GM21576 (cell line): ENCODE measurements around the gene MED31.
"Not testable (repeated sequence)": the region's sequence is repeated elsewhere in the genome, so short reads cannot be mapped to it uniquely, and the experiment has no call there.

Source experiments
- ATAC-seq: cut with Tn5 transposase; IDR thresholded peaks from one replicate; pipeline ENCODE4 v1.9.1; 2021; ENCODE audit warnings: mild to moderate bottlenecking, moderate library complexity; ENCODE audit not compliant: unreplicated experiment

MED31 gene

DNA sequence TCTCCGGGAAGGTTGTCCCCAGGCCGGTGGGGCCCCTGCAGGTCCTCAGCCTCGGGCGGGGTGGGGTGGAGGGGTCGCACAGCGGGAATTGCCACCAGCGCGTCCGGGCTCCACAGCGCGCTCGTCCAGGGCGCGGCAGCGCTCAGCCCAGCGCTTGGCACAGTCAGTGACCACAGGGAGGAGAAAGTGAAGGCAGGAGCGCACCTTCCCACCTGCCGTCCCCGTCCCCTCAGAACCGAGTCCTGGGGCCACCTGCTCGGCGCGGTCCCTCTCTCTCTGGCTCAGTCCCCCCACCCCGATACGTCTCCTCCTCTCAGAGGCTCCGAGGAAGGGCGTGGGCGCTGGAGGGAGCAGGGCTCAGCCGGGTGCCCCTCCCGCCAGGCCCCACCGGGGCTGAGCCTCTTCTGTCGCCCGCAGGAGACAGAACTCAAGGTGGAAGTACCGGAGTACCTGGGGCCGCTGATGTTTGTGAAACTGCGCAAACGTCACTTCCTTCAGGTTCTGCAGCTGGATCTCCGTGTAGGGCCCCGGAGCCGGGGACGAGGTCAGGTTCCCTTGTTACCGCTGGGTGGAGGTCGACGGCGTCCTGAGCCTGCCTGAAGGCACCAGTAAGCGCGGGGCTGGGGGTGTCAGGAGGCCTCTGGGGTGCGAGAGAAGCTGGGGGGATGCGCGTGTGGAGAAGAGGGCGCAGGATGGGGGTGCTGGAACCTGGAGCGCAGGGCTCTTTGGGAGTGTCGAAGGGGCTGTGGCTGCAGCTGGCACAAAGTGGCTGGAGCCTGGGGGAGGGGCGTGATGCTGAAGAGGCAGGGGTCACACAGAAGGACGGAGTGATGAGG lies 5.6 kb upstream of the MED31 start:
- ATAC-seq = not testable (repeated sequence)

DNA sequence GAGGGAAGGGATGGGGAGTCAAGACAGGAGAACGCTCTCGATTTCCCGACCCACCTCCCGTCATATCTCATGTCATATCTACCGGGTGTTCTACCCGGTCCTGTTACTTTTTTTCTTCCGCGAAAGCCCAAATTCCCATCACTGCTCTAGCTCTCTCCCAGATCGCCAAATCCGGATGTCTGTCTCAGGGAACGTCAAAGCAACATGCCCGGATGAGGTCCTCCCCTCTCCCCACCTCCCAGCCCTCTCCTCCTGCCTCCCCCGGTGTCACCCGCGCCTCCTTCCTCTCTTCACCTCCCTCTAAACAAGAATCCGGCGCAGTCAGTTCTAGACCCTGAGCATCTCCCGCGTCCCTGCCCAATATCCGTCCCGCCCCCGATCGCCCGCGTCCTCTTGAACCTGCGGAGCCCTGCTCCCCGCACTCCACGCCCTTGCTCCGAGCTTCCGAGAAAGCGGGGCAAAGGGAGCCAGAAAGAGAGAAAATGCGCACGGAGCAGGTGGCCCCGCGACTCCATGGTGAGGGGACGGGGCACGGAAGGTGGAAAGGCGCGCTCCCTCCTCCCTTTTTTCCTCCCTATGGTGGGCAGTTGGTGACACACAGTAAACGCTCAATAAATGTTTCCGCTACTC lies 4.4 kb upstream of the MED31 start:
- ATAC-seq = not testable (repeated sequence)

GRCh38 chr17:6654841-6655731 lies 3.7 kb upstream of the MED31 start:
- no peak for ATAC-seq

GRCh38 chr17:6651919-6652452 lies 581 bp upstream of the MED31 start:
- peak; percentile 4 for ATAC-seq

DNA sequence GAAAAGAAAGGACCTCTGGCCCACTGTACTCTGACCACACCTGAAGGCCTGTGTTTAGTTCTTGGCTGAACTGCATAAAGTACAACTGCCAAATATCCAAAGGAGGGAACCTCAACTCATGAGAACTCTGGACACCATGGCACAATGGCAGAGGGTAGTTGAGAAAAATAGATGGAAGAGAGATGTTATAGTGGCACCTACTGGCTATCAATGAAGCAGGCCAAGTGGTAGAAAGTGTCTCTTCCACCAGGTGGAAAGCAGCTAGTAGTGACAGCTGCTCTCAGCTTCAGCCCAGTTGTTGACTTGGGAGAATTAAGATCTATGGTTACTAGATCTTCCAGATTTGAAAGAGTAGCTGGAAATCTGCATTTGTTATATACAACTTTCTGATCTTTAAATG lies 3.2 kb downstream of the MED31 start:
- ATAC-seq = no peak

DNA sequence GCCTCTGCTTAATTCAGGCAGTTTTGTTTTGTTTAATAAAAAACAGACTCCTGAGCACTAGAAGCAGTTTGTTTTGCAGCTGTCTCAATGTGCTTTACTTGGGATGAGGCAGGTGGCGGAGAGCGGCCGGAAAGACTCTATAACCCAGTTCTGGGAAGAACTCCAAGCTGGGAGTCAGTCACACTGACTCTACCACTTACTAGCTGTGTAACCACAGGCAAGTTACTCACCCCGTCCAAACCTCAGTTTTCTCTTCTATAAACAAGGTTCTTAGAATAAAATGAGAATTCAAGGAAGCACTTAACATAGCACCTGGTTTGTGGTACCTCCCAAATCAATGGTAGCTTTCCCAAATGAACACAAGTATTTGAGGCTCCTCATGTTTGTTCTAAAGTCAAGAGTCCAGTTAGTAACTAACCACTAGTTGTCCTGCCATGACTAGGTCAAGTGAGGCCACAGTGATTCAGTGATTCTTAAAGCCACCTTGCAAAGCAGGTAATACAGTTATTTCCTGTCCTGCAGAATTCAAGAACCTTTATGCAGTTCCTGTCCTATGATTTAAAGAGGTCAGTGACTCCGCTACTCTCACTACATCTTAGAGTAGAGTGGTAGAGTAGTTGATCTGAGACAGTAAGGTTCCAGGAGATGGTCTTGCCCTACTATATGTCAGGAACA lies 7.8 kb downstream of the MED31 start:
- ATAC-seq = no peak

DNA sequence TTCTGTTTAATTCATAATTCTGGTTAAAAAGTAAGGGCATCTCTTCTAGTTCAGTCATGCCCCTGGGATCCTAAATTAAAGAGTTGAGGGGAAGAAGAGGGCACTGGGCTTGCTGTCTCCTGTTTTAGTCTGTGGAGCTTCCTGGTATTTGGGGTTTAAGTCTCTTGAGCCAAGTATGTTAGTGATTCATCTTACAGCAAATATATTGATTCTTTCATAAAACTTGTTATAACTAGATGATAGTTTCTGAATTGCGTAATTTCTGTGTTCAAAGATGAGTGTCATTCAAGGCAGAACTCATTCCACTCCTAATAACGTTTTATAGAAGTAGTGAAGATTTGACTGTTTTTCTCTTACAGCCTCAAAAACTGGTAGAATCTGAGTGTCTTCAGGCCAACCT lies 8.8 kb downstream of the MED31 start:
- ATAC-seq = no peak

DNA sequence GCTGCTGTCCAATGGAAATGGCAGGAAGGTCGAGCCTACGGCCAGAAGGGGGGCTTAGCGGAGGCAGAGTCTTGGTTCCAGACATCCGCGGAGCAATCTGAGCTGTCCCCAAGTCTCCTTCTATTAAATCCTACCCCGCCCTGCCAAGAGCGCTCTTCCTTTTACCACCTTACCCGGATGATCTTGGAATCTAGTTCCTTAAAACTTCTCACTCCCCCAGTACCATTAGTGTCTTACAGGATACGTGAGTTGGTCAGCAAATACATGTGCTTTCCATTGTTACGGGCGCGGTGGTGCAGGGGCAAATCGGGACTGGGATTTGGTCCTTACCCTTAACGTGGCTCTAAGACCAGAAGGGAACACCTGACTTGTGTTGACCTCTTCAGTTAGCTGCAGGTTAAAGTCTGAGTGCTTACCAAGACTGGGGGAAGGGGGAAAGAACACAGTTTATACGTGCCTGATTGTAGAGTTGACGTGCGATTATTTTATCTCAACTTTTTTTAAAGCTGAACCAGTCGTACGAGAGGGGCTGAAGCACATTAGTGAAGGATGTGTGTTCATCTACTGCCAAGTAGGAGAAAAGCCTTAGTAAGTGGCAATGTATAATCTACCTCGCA lies 10.1 kb downstream of the MED31 start:
- ATAC-seq = no peak

GRCh38 chr17:6640536-6641246 lies 10.7 kb downstream of the MED31 start, which contains the start of the genes KIAA0753 and TXNDC17:
Gene KIAA0753, minus strand, starts transcription at chr17:6640711. Its CDS starts 5,608 bp downstream, at chr17:6635103.
Gene TXNDC17, plus strand, starts transcription at chr17:6641060. Its CDS starts 23 bp downstream, at chr17:6641083.
- peak; percentile 87 for ATAC-seq

GRCh38 chr17:6639586-6640535 lies 11.5 kb downstream of the MED31 start:
- ATAC-seq = no peak

DNA sequence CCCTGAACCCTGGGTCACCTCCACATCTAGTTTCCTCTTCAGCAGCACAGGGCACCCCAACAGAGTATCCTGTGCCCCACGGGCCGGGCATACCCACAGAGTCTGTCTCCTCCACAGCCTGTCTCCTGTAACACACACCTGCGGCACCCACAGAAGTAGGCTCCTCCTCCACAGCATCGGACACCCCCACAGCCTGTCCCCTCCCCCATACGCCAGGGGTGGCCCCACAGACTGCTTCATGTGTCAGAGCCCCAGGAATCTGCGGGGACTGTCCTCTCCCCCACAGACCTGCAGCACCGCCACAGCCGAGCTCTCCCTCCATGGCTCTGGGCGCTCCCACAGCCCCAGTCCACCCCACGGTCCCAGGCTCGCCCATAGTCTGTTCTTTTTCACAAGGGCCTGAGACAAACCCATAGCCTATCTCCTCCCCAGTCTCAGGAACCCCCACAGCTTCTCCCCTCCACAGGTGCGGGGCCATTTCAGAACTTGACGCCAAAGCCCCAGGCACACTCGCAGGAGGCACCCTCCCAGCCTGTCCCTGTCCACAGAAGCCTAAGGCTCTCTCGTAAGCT lies 12.3 kb downstream of the MED31 start:
- no peak for ATAC-seq

DNA sequence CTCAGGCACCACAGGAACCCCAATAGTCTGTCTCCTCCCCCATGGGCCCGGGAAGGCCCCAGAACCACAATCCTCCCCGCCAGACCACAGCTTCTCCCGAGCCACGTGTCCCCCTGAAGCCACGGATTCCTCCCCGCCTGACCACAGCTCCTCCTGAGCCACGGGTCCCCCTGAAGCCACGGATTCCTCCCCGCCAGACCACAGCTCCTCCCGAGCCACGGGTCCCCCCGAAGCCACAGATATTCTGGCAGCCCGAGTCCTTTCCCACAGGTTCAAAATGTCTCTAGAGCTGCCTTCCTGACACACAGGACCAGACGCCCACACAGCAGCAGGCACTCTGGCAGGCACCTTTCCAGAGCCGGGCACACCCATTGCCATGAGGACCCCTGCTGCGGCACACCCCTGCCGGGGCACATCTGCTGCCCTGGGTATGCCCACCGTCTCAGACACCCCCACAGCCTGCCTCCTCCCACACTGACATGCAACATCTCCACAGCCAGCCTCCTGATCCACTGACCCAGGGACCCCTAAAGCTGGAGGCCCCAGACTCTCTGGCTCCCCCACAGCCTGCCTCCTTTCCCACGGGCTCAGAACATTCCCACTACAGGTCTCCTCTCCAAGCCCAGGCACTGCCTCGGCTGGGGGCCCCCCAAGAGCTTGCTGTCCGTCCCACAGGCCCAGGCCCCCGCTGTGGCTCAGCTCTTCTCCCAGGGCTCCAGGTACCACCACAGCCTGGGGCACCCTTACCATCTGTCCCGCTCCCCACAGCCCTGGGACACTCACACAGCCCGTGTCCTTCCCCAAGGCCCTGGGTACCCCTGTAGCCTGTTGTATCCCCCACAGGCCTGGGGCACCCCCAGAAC lies 13.1 kb downstream of the MED31 start:
- ATAC-seq = no peak

DNA sequence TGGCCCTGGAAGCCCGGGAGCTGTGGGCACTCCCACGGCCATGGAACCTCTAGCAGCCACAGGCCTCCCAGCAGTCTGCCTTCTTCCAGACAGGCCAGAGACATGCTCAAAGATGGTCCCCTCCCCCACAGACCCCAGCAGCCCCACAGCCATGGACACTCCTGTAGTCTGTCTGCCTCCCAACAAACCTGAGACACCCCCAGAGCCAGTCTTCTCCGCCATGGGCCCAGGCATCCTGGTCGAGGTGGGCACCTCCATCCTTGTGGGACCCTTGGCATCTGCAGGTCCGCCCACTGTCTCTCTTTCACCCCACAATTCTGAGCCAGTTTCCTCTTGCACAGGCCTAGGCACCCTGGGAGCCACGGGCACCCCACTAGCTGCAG lies 14.0 kb downstream of the MED31 start:
- no peak for ATAC-seq

DNA sequence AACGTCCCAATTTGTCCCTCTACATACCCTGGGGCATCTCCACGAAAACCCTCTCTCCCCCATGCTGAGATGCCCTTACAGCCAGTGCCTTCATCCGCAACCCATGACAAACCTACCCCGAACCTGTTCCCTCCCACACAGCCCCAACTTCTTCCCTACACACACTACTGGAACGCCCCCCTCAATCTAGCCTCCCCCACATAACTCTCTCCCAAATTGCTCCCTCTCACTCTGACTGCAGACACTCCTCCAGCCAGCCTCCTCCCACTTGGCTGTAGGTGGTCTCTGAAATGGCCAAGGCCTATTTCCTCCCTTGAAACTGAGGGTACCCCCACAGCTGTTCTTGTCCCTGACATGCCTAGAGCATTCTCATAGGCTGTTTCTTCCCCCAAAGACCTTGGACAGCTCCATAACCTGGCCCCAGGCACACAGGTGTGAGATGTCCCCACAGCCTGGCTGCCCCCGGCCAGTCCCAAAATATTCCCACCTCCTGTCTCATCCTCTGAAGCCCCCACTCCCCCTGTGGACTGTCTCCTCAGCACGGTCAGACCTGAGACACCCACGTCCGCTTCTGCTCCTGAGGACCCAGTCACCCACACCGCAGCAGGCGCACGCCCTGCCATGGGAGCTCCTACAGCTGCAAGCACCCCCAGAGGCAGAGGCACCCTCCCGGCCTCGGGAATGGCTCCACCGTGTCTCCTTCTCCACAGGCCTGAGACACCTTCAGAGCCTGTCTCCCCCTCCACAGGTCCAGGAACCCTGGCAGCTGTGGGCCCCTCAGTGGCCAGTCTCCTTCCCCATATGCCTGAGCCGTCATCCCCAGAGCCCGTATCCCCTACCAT lies 14.6 kb downstream of the MED31 start:
- no peak for ATAC-seq

- ATAC-seq = no peak
Observed at GRCh38 chr17:6636105-6636504, 15.3 kb downstream of the MED31 start.

- no peak for ATAC-seq
Observed at GRCh38 chr17:6633263-6633662, 18.1 kb downstream of the MED31 start.
